Measurements from ENCODE around the gene PLPP1.
A peak's percentile ranks its signal among the peaks of the same experiment; 100 is the strongest.
"Not testable (repeated sequence)": the region's sequence is repeated elsewhere in the genome, so short reads cannot be mapped to it uniquely, and the experiment has no call there.

PLPP1 gene

DNA sequence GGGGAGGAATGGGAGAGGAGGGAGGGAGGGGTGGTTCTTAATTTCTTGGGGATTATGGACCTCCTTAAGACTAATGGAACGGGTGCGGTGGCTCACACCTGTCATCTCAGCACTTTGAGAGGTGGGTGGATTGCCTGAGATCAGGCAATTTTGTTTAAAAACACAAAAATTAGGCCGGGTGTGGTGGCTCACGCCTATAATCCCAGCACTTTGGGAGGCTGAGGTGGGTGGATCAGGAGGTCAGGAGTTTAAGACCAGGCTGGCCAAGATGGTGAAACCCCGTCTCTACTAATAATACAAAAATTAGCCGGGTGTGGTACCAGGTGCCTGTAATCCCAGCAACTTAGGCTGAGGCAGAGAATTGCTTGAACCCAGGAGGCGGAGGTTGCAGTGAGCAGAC lies 30.8 kb downstream of the PLPP1 start:
- H3K27me3 Mint-ChIP-seq; H3K27ac Mint-ChIP-seq; H3K36me3 Mint-ChIP-seq (ENCODE audit: low read depth); H3K4me3 Mint-ChIP-seq; H3K9me3 Mint-ChIP-seq; DNase-seq: not testable (repeated sequence)
- peaks cover 17% of the 10 kb centered on the region for H3K4me1 Mint-ChIP-seq (ENCODE audit: low read depth)

GRCh38 chr5:55502759-55503158 lies 32.0 kb downstream of the PLPP1 start:
- H3K36me3 Mint-ChIP-seq (ENCODE audit: low read depth) = no peaks in the 10 kb centered on the region

GRCh38 chr5:55498457-55498856 lies 36.3 kb downstream of the PLPP1 start:
- Mint-ChIP-seq H3K4me3 (no peak overlapping the region), H3K4me1 (ENCODE audit: low read depth) (peaks cover 11% of the 10 kb centered on the region), H3K27me3 (no peaks in the 10 kb centered on the region), H3K9me3 (no peaks in the 10 kb centered on the region), H3K36me3 (ENCODE audit: low read depth) (no peaks in the 10 kb centered on the region), H3K27ac (no peak overlapping the region)
- no peak for DNase-seq

More at GRCh38 chr5:55502759-55503158, 32.0 kb downstream of the PLPP1 start:
- no peaks in the 10 kb centered on the region for H3K27me3 Mint-ChIP-seq
- no peak overlapping the region for H3K4me3 Mint-ChIP-seq
- DNase-seq = no peak
- peaks cover 18% of the 10 kb centered on the region for H3K4me1 Mint-ChIP-seq (ENCODE audit: low read depth)
- H3K27ac Mint-ChIP-seq = peak overlapping the region; percentile 10
- no peaks in the 10 kb centered on the region for H3K9me3 Mint-ChIP-seq

GRCh38 chr5:55497712-55498111 lies 37.1 kb downstream of the PLPP1 start:
- Mint-ChIP-seq H3K9me3 (no peaks in the 10 kb centered on the region), H3K27ac (no peak overlapping the region), H3K36me3 (ENCODE audit: low read depth) (no peaks in the 10 kb centered on the region), H3K4me3 (no peak overlapping the region), H3K27me3 (no peaks in the 10 kb centered on the region), H3K4me1 (ENCODE audit: low read depth) (peaks cover 7% of the 10 kb centered on the region)
- DNase-seq = no peak

GRCh38 chr5:55495216-55495615 lies 39.5 kb downstream of the PLPP1 start:
- Mint-ChIP-seq H3K4me3 (no peak overlapping the region), H3K36me3 (ENCODE audit: low read depth) (peaks cover 6% of the 10 kb centered on the region), H3K4me1 (ENCODE audit: low read depth) (peaks cover 7% of the 10 kb centered on the region), H3K27me3 (no peaks in the 10 kb centered on the region), H3K9me3 (no peaks in the 10 kb centered on the region), H3K27ac (no peak overlapping the region)
- DNase-seq = no peak

DNA sequence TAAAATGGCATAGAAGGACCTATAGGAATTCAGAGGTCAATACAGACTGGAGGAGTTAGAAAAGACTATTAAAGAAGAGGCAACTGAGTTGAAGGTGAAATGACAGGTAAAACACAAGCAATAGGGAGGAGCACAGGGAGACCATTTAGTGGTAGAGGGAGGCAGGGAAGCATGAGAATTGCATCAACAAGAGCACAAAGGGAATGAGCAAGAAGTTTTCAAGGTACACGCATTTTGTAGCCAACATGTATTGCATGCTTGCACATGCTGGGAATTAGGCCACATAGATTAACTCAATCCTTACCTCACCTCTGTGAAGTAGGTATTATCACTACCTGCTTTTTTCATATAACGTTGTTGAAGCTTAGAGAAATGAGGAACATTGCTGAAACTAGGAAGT lies 42.3 kb downstream of the PLPP1 start:
- no peaks in the 10 kb centered on the region for H3K4me1 Mint-ChIP-seq (ENCODE audit: low read depth)
- no peak overlapping the region for H3K4me3 Mint-ChIP-seq
- no peaks in the 10 kb centered on the region for H3K9me3 Mint-ChIP-seq
- H3K36me3 Mint-ChIP-seq (ENCODE audit: low read depth) = peaks cover 10% of the 10 kb centered on the region
- H3K27me3 Mint-ChIP-seq = no peaks in the 10 kb centered on the region
- no peak for DNase-seq
- no peak overlapping the region for H3K27ac Mint-ChIP-seq

- no peaks in the 10 kb centered on the region for H3K9me3 Mint-ChIP-seq
- peaks cover 11% of the 10 kb centered on the region for H3K4me1 Mint-ChIP-seq (ENCODE audit: low read depth)
- no peaks in the 10 kb centered on the region for H3K27me3 Mint-ChIP-seq
- H3K4me3 Mint-ChIP-seq = no peak overlapping the region
- H3K27ac Mint-ChIP-seq = no peak overlapping the region
- H3K36me3 Mint-ChIP-seq (ENCODE audit: low read depth) = peaks cover 6% of the 10 kb centered on the region
- DNase-seq = no peak
Observed at GRCh38 chr5:55485073-55485472, 49.7 kb downstream of the PLPP1 start.

GRCh38 chr5:55484531-55484930 lies 50.2 kb downstream of the PLPP1 start:
- DNase-seq = no peak
- no peaks in the 10 kb centered on the region for H3K27me3 Mint-ChIP-seq
- no peaks in the 10 kb centered on the region for H3K9me3 Mint-ChIP-seq
- peaks cover 4% of the 10 kb centered on the region for H3K36me3 Mint-ChIP-seq (ENCODE audit: low read depth)
- no peak overlapping the region for H3K27ac Mint-ChIP-seq
- H3K4me1 Mint-ChIP-seq (ENCODE audit: low read depth) = peaks cover 16% of the 10 kb centered on the region
- H3K4me3 Mint-ChIP-seq = no peak overlapping the region

GRCh38 chr5:55483885-55484284 lies 50.9 kb downstream of the PLPP1 start:
- H3K36me3 Mint-ChIP-seq (ENCODE audit: low read depth) = peaks cover 2% of the 10 kb centered on the region
- no peak for DNase-seq
- no peak overlapping the region for H3K4me3 Mint-ChIP-seq
- H3K4me1 Mint-ChIP-seq (ENCODE audit: low read depth) = peaks cover 18% of the 10 kb centered on the region
- no peak overlapping the region for H3K27ac Mint-ChIP-seq
- H3K27me3 Mint-ChIP-seq = no peaks in the 10 kb centered on the region
- no peaks in the 10 kb centered on the region for H3K9me3 Mint-ChIP-seq

DNA sequence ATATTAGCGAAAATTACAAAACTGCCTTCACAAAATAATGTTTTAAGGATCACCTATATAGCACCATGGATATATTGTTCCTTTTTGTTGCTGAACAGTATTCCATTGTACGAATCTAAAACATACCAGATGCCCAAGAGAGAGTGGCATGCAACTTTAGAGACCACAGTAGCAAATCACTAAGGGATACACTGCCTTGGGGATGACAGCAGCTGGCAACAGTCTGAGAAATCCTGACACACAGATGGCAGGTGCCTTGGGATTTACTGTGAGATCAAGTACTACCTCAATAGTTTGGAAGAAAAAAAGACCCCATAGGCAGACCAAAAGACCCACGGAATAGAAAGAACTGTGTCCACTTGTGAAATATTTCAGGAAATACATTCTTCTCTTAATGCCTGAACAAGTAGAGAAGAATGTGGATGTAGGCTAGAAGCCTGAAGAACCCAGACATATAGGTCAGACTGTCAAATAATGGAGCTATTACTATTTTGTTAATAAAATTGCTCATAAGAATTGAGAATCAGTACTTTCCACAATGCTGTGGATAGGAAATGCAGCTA lies 53.4 kb downstream of the PLPP1 start:
- Mint-ChIP-seq H3K9me3 (no peaks in the 10 kb centered on the region), H3K4me1 (ENCODE audit: low read depth) (peaks cover 20% of the 10 kb centered on the region), H3K4me3 (no peak overlapping the region), H3K36me3 (ENCODE audit: low read depth) (peaks cover 2% of the 10 kb centered on the region), H3K27ac (no peak overlapping the region), H3K27me3 (no peaks in the 10 kb centered on the region)
- DNase-seq = no peak

- no peaks in the 10 kb centered on the region for H3K9me3 Mint-ChIP-seq
- peaks cover 20% of the 10 kb centered on the region for H3K4me1 Mint-ChIP-seq (ENCODE audit: low read depth)
- H3K36me3 Mint-ChIP-seq (ENCODE audit: low read depth) = peaks cover 2% of the 10 kb centered on the region
- H3K4me3 Mint-ChIP-seq = no peak overlapping the region
- no peak overlapping the region for H3K27ac Mint-ChIP-seq
- no peaks in the 10 kb centered on the region for H3K27me3 Mint-ChIP-seq
- no peak for DNase-seq
Observed at GRCh38 chr5:55480781-55481180, 54.0 kb downstream of the PLPP1 start.

- Mint-ChIP-seq H3K4me3 (no peak overlapping the region), H3K27me3 (no peaks in the 10 kb centered on the region), H3K36me3 (ENCODE audit: low read depth) (peaks cover 1% of the 10 kb centered on the region), H3K4me1 (ENCODE audit: low read depth) (peaks cover 8% of the 10 kb centered on the region), H3K9me3 (no peaks in the 10 kb centered on the region), H3K27ac (no peak overlapping the region)
- DNase-seq = no peak
Observed at GRCh38 chr5:55472642-55473041, 62.1 kb downstream of the PLPP1 start.

DNA sequence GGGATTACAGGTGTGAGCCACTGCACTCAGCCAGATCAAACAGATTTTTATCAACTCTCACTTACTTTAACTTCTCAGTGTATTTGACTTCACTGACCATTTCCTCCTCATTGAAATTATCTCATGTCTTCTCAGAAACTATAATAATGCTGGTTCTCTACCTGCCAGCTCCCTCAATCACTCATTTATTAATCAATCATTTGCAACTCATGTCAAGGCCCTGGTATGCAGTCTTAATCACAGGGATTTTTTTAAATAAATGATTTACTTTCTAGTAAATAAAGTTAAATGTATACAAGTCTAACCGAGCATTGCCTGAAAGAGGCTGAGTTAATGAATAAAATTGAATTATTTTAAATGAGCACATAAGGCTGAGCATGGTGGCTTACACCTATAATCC lies 63.3 kb downstream of the PLPP1 start:
- Mint-ChIP-seq H3K4me3 (no peak overlapping the region), H3K36me3 (ENCODE audit: low read depth) (peaks cover 4% of the 10 kb centered on the region), H3K9me3 (no peaks in the 10 kb centered on the region), H3K27me3 (no peaks in the 10 kb centered on the region), H3K27ac (no peak overlapping the region), H3K4me1 (ENCODE audit: low read depth) (peaks cover 8% of the 10 kb centered on the region)
- no peak for DNase-seq

GRCh38 chr5:55470282-55470681 lies 64.5 kb downstream of the PLPP1 start:
- Mint-ChIP-seq H3K4me1 (ENCODE audit: low read depth) (peaks cover 8% of the 10 kb centered on the region), H3K9me3 (no peaks in the 10 kb centered on the region), H3K36me3 (ENCODE audit: low read depth) (peaks cover 4% of the 10 kb centered on the region), H3K4me3 (no peak overlapping the region), H3K27me3 (no peaks in the 10 kb centered on the region), H3K27ac (no peak overlapping the region)
- no peak for DNase-seq

- H3K36me3 Mint-ChIP-seq (ENCODE audit: low read depth) = peaks cover 4% of the 10 kb centered on the region
- no peak overlapping the region for H3K4me3 Mint-ChIP-seq
- no peaks in the 10 kb centered on the region for H3K9me3 Mint-ChIP-seq
- no peak for DNase-seq
- H3K27me3 Mint-ChIP-seq = no peaks in the 10 kb centered on the region
- no peak overlapping the region for H3K27ac Mint-ChIP-seq
- H3K4me1 Mint-ChIP-seq (ENCODE audit: low read depth) = peaks cover 8% of the 10 kb centered on the region
Observed at GRCh38 chr5:55469839-55470238, 64.9 kb downstream of the PLPP1 start.
